GM18499 (cell line): ENCODE data around the gene BANP.
"Not testable (repeated sequence)": the region's sequence is repeated elsewhere in the genome, so short reads cannot be mapped to it uniquely, and the experiment has no call there.

Source experiments
- ATAC-seq: cut with Tn5 transposase; IDR thresholded peaks from one replicate; pipeline ENCODE4 v1.9.1; 2021; ENCODE audit warnings: moderate number of reproducible peaks; ENCODE audit not compliant: insufficient read depth, unreplicated experiment

BANP gene

GRCh38 chr16:88009563-88010342, 58.5 kb downstream of the BANP start:
- no peak for ATAC-seq

GRCh38 chr16:88010343-88010967, 59.2 kb downstream of the BANP start:
- ATAC-seq = no peak

GRCh38 chr16:88010968-88011483, 59.8 kb downstream of the BANP start:
- ATAC-seq = no peak

GRCh38 chr16:88012360-88012759, 61.1 kb downstream of the BANP start:
- no peak for ATAC-seq

- ATAC-seq = no peak
Measured at GRCh38 chr16:88013091-88013609, 61.9 kb downstream of the BANP start.

GRCh38 chr16:88013766-88014251, 62.6 kb downstream of the BANP start:
- ATAC-seq = no peak

GRCh38 chr16:88014252-88014781, 63.1 kb downstream of the BANP start:
- ATAC-seq = no peak

GRCh38 chr16:88014954-88015805, 63.9 kb downstream of the BANP start:
- no peak for ATAC-seq

GRCh38 chr16:88015806-88016140, 64.5 kb downstream of the BANP start:
- ATAC-seq = no peak

GRCh38 chr16:88016386-88016785, 65.2 kb downstream of the BANP start:
- ATAC-seq = not testable (repeated sequence)

GRCh38 chr16:88016964-88017363, 65.7 kb downstream of the BANP start:
- ATAC-seq = no peak

GRCh38 chr16:88017587-88018101, 66.4 kb downstream of the BANP start:
- no peak for ATAC-seq

GRCh38 chr16:88018382-88018781, 67.1 kb downstream of the BANP start:
- ATAC-seq = not testable (repeated sequence)

- ATAC-seq = not testable (repeated sequence)
Measured at GRCh38 chr16:88019041-88019820, 68.0 kb downstream of the BANP start.

- no peak for ATAC-seq
Measured at GRCh38 chr16:88019821-88020515, 68.7 kb downstream of the BANP start.

GRCh38 chr16:88020516-88020885, 69.3 kb downstream of the BANP start:
- no peak for ATAC-seq

- ATAC-seq = not testable (repeated sequence)
Measured at GRCh38 chr16:88021041-88021970, 70.1 kb downstream of the BANP start.
